SU-DHL-6 (cell line): ENCODE data around the gene KRT75.

ENCODE experiments used
- EZH2phosphoT487 ChIP-seq: fragments of 200-600 bp; sonication (generic), shearing (Covaris generic); conservative IDR thresholded peaks from 2 replicates; pipeline ENCODE4 v1.6.1; 2018; ENCODE audit warnings: mild to moderate bottlenecking, antibody characterized with exemption, low read length, moderate library complexity, mixed read lengths
- TF ChIP-seq, protein P1 (sequence below): fragments of 200-600 bp; sonication (generic); IDR thresholded peaks from one replicate; pipeline ENCODE4 v1.5.1; 2017; ENCODE audit warnings: antibody characterized with exemption, mild to moderate bottlenecking, low read length, moderate library complexity; ENCODE audit not compliant: insufficient read depth, poor library complexity, severe bottlenecking

DNA sequence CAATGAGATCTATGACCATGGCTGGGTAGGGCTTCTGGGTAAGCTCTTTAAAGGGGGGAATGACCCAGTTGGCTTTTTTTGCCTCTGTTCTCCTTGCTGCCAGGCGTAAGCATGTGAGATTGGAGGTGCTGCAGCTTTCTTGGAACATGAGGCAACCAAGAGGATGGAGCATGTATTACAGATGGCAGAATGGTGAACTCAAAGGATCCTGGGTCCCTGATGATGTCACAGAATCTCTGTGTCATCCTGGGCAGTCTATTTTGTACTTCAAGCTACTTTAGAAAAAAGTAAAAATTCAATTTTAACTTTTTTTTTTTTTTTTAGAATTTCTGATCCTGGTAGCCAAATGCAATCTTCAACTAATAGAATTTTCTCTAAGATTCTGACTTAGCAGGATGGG lies 36.0 kb downstream of the KRT75 start:
- TF ChIP-seq, protein P1, sequence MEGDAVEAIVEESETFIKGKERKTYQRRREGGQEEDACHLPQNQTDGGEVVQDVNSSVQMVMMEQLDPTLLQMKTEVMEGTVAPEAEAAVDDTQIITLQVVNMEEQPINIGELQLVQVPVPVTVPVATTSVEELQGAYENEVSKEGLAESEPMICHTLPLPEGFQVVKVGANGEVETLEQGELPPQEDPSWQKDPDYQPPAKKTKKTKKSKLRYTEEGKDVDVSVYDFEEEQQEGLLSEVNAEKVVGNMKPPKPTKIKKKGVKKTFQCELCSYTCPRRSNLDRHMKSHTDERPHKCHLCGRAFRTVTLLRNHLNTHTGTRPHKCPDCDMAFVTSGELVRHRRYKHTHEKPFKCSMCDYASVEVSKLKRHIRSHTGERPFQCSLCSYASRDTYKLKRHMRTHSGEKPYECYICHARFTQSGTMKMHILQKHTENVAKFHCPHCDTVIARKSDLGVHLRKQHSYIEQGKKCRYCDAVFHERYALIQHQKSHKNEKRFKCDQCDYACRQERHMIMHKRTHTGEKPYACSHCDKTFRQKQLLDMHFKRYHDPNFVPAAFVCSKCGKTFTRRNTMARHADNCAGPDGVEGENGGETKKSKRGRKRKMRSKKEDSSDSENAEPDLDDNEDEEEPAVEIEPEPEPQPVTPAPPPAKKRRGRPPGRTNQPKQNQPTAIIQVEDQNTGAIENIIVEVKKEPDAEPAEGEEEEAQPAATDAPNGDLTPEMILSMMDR = no peak
- no peak for TF ChIP-seq EZH2phosphoT487
